OCI-M1 (cell line): ENCODE results near the gene PEAK1.

ENCODE experiments used
- DNase-seq: peaks from one replicate; lab custom pipeline; 2025; lab: John Stamatoyannopoulos, UW

The PEAK1 gene

GRCh38 chr15:77126529-77127326 is 293.2 kb downstream of the PEAK1 start:
- peak; percentile 7 for DNase-seq

DNA sequence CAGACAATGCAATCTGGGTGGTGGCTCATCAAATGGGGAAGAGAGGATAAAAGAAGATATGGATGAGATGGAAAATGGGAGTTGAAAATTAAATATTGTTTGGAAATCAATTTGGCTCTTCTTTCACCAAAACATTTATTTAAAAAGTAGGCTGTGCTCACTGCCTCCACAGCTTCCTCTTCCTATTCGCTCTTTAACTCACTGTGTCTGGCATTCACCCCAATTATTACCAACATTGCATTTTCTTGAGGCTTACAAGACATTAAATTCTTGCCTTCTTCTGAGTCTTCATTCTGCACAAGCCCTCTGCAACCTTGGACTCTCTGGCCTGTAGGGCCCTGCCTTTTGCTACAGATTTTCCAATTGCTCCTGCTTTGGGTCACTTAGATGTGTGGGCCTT is 296.1 kb downstream of the PEAK1 start:
- no peak for DNase-seq

- DNase-seq, result no peak
Observed at GRCh38 chr15:77122576-77122975, 297.3 kb downstream of the PEAK1 start.

DNA sequence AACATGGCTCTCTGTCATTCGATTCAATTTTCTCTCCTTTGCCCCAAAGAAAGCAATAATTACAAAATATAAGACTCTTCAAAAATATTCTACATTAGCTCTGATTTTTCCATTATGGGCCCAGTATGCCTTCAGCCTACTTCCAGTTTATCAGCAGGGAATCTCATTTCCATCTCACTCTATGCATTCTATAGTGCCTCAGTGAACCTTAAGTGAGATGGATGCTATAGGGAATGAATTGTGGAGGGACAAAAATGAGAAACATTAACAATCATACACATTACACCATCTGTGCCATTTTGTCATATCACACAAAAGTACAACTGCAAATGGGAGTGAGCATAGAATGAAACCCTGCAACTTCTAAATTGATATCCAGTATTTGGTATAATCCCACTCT is 298.3 kb downstream of the PEAK1 start:
- no peak for DNase-seq

GRCh38 chr15:77120576-77120975 is 299.3 kb downstream of the PEAK1 start:
- no peak for DNase-seq

DNA sequence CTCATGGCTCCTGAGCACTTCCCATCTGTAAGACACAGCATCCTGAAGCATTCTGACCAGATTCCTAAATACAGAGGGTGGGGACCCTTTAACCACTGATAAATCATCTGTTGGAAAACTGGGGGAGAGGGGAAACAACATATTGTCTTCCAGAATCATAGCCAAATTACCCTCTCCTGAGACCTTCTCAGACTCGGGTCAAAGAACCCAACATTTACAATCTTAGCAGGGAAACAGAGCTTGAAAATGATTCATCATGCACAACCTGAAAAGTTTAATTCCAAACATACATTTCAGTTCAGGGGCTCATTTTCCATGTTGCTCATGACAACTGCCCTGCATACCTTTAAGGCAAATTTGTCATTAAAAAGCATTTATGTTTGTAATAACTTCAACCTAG is 300.5 kb downstream of the PEAK1 start:
- DNase-seq, result no peak

- DNase-seq, result peak; percentile 69
Observed at GRCh38 chr15:77118882-77119321, 301.0 kb downstream of the PEAK1 start.

GRCh38 chr15:77115179-77115578 is 304.7 kb downstream of the PEAK1 start:
- DNase-seq, result no peak

GRCh38 chr15:77112838-77113504 is 306.9 kb downstream of the PEAK1 start:
- no peak for DNase-seq

DNA sequence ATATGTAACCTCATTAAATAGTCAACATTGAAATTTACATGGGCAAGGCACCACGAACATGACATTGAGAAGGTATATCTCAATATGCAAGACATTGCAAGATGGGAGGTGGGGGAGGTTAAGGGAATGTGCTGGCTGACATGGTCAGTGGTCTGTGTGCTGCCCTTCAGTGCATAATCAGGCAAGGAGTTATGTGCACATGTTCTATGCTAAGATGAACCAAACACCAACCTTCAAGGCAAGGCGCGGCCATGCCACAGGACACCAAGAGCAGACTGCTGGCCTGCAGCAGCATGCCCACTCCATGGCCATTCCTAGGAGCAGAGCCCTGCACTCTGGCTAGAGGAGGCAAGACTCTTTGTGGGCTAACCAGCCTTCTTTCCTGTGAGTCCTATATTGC is 308.1 kb downstream of the PEAK1 start:
- no peak for DNase-seq

GRCh38 chr15:77107531-77108355 is 312.2 kb downstream of the PEAK1 start:
- DNase-seq, result peak; percentile 51

DNA sequence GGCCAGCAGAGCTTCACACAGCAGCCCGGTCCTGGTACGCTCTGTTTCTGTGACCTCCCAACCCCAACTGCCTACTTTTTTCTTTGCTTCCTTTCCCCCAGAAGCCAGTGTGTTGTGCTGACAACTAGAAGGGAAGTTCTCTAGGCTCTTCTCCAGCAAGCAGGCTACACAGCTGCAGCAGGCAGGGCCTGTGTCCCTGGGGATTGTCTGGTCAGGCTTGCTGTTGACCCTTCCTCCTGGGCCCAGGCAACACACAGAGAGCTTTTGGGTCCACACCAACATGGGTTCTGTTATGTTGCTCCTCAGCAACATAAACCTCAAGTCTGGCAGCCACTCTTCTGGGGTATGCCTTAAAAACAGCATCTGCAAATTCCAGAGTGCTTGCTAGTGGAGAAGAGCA is 312.8 kb downstream of the PEAK1 start:
- DNase-seq, result no peak

DNA sequence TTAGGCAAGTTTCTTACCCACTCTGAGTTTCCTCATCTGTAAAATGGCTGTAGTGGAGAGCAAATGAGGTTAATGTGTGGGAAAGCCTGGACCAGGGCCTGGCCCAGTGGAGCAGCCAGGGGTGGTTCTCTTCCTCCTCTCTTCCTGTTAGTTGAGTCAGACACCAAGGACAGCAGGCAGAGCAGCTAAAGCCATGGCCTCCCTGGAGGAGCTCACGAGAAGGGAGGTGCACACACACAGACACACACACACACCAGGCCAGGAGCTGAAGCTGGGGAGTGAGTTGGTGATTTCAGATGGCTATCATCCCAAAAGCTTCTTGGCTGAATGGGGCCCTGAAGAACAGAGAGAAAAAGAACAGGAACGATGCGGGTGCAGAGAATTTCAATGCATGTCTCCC is 315.7 kb downstream of the PEAK1 start:
- DNase-seq, result no peak

- no peak for DNase-seq
Observed at GRCh38 chr15:77099741-77100463, 320.0 kb downstream of the PEAK1 start.

GRCh38 chr15:77098572-77098971 is 321.3 kb downstream of the PEAK1 start:
- no peak for DNase-seq

DNA sequence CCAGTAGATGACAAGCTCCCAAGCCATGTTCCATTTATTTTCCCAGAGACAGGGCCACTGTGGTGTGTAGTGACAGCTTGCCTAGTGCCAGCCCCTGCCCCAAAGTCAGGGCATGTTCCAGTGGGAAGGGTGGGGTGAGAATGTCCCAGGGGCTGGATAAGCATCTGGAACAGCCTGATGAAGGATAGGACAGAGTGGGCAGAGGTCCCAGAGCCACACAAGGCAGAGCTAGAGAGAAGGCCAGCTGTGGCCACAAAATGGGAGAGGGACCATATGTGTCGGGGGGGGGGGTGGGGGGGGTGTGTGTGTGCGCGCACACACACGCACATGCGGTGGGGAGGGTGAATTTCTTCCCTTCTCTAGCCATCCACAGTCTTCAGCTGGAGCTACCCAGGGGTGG is 322.0 kb downstream of the PEAK1 start:
- no peak for DNase-seq

- DNase-seq, result peak; percentile 75
Observed at GRCh38 chr15:77097248-77097721, 322.6 kb downstream of the PEAK1 start.

DNA sequence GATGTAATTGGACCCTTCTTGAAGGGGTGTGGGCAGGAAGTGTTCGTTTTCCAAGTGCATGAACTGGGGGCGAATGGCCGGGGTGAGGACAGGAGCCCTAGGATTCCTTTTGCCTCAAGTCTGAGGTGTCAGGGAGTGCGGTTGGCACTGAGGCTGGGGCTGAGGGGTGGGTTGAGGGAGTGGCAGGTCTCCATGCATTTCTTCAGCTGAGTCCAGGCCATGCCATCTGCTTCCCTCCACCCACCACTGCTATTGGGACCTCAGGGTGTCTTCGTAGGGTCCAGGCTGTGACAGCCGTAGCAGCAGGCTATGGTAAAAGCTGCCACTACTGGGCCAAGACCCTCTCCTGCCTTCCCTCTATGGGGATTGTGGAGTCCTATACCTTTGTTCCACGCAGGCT is 323.4 kb downstream of the PEAK1 start:
- DNase-seq, result no peak

DNA sequence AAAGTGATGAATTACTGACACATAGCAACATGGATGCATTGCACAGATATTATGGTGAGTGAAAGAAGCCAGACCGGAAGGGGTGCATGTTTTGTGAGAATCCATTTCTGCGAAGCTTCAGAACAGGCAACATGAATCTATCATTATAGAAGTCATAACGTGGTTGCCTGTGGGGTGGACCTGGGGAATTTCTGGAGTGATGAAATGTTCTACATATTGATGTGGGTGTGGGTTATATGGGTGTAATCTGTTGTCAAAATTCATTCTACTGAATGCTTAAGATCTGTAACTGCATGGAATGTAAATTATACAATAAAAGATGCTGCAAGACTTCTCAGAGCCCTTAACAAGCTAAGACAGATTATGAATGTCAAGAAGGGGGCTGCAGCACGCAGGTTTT is 323.8 kb downstream of the PEAK1 start:
- DNase-seq, result no peak

GRCh38 chr15:77094397-77095030 is 325.4 kb downstream of the PEAK1 start:
- peak; percentile 8 for DNase-seq

DNA sequence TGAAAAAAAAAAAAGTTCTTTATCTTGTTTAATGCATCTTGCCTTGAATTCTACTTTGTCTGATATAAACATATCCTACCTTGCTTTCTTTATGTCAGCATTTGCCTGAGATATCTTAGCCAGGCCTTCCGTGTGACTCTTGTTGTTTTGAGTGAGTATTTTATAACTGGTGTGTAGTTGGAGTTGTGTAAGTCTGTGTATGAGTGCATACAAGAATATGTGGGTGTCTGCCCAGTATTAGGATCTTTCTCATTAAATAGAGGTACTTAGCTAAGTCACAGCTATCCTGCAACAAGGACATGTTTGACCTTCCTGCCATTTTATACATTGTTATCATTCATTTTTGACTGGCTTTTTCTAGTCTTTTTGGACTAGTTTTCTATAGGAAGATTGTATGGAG is 326.5 kb downstream of the PEAK1 start:
- DNase-seq, result no peak
